SKM-1 (cell line): Measurements from ENCODE around the gene ZC3H7A.

ENCODE experiments used
- DNase-seq: peaks from one replicate; lab custom pipeline; 2025; ENCODE audit not compliant: unreplicated experiment; lab: John Stamatoyannopoulos, UW

ZC3H7A gene

GRCh38 chr16:11779074-11779473, 18.0 kb downstream of the ZC3H7A start:
- DNase-seq: no peak

- no peak for DNase-seq
Measured at GRCh38 chr16:11774065-11774626, 22.9 kb downstream of the ZC3H7A start.

- DNase-seq: peak; percentile 71
Measured at GRCh38 chr16:11768849-11769248, 28.2 kb downstream of the ZC3H7A start.

GRCh38 chr16:11762431-11762830, 34.6 kb downstream of the ZC3H7A start:
- no peak for DNase-seq

- DNase-seq: no peak
Measured at GRCh38 chr16:11759997-11760396, 37.1 kb downstream of the ZC3H7A start.

GRCh38 chr16:11759163-11759834, 37.8 kb downstream of the ZC3H7A start:
- DNase-seq: no peak

- no peak for DNase-seq
Measured at GRCh38 chr16:11757671-11758545, 39.1 kb downstream of the ZC3H7A start.

- DNase-seq: no peak
Measured at GRCh38 chr16:11756248-11756647, 40.8 kb downstream of the ZC3H7A start.

GRCh38 chr16:11755022-11755760, 41.9 kb downstream of the ZC3H7A start:
- no peak for DNase-seq

GRCh38 chr16:11752856-11753255, 44.2 kb downstream of the ZC3H7A start:
- no peak for DNase-seq

- no peak for DNase-seq
Measured at GRCh38 chr16:11750056-11750455, 47.0 kb downstream of the ZC3H7A start.

GRCh38 chr16:11748404-11749254, 48.4 kb downstream of the ZC3H7A start:
- DNase-seq: no peak

GRCh38 chr16:11747949-11748403, 49.1 kb downstream of the ZC3H7A start:
- no peak for DNase-seq

- no peak for DNase-seq
Measured at GRCh38 chr16:11744075-11744470, 53.0 kb downstream of the ZC3H7A start.

- DNase-seq: peak; percentile 81
Measured at GRCh38 chr16:11743308-11744074, 53.6 kb downstream of the ZC3H7A start.

- DNase-seq: peak; percentile 93
Measured at GRCh38 chr16:11742536-11743307, 54.3 kb downstream of the ZC3H7A start, which contains the start of gene TXNDC11. Gene TXNDC11, minus strand, starts transcription at chr16:11742857. Its CDS starts 127 bp downstream, at chr16:11742730.

- DNase-seq: no peak
Measured at GRCh38 chr16:11742093-11742535, 54.9 kb downstream of the ZC3H7A start.

GRCh38 chr16:11740567-11740966, 56.5 kb downstream of the ZC3H7A start:
- DNase-seq: no peak
